Lower lobe of right lung (tissue), 2 donors: Measurements from ENCODE around the gene FAHD2A. TPM values are rescaled to one million over a fixed set of nuclear protein-coding genes. Genes with fewer than 3 reads are reported as not detected.
A peak's percentile ranks its signal among the peaks of the same experiment; 100 is the strongest.

Experiments
- ATAC-seq, 2 donors: fragments of 200-7000 bp; cut with Tn5 transposase; one replicate each; pipeline ENCODE4 v1.9.1; 2020 to 2022; ENCODE audit warnings: mild to moderate bottlenecking in 2 of 2, moderate library complexity in 2 of 2
- DNase-seq: peaks from one replicate; pipeline ENCODE4 v3.0.0-alpha.2; 2020
- H3K27ac ChIP-seq: fragments of 200-600 bp; one replicate; pipeline ENCODE4 v1.8.0; 2022
- H3K27me3 ChIP-seq: fragments of 200-600 bp; one replicate; pipeline ENCODE4 v1.8.0; 2022; ENCODE audit warnings: low read depth
- H3K36me3 ChIP-seq: fragments of 200-600 bp; one replicate; pipeline ENCODE4 v1.8.0; 2022; ENCODE audit warnings: mild to moderate bottlenecking
- H3K4me1 ChIP-seq: fragments of 200-600 bp; one replicate; pipeline ENCODE4 v1.8.0; 2022
- H3K4me3 ChIP-seq: fragments of 200-600 bp; one replicate; pipeline ENCODE4 v1.8.0; 2022; ENCODE audit warnings: mild to moderate bottlenecking
- H3K9me3 ChIP-seq: fragments of 200-600 bp; one replicate; pipeline ENCODE4 v1.8.0; 2022
- intact Hi-C: fragments of 100-400 bp; cut with DNase I; formaldehyde crosslinking; loops from one replicate; pipeline ENCODE4 v1.11.0; 2022
- total RNA-seq: library from RNA; stranded (reverse); fragmentation: NEBNext Ultra II Directional; extraction: Animal tissue kit (Norgen Biotek cat#: 25700); gene quantifications from one replicate; pipeline ENCODE4 v1.2.1, GENCODE V29; 2021
- TF ChIP-seq, protein P1 (sequence below): fragments of 200-600 bp; IDR thresholded peaks from one replicate; pipeline ENCODE4 v1.8.0; 2022; ENCODE audit warnings: antibody characterized with exemption, mild to moderate bottlenecking
- donor health status: DM: no; HTN: yes; CAD: no; lungs with severe emphysema.

Gene FAHD2A
- total RNA-seq, 1 donor from 2014 or later, result 19.4 TPM

DNA sequence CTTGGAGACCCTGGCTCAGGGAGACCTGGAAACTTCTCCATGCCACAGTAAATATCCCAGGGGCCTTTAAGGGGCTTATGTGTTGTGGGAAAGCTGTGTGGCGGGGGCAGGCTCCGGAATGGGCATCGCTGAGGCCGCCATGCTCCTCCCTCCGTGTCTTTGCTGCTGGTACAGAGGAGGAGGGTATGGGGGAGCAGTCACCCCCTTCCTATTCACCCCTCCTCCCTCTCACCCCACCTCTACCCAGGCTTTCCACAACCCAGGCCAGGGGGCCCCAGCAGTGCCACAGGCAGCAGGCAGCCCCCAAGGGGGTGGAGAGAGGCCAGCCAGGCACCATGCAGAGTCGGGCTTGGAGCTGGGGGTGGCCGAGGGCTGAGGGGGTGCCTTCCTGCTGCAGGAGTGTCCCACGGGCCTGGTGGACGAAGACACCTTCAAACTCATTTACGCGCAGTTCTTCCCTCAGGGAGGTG is 28.0 kb upstream of the FAHD2A start:
- no peaks in the 10 kb centered on the region for H3K4me1 ChIP-seq
- no peak overlapping the region for H3K4me3 ChIP-seq
- H3K27ac ChIP-seq, result no peak overlapping the region
- DNase-seq (peak; percentile 12), ATAC-seq (no peak)
- H3K36me3 ChIP-seq, result no peaks in the 10 kb centered on the region
- TF ChIP-seq, protein P1, sequence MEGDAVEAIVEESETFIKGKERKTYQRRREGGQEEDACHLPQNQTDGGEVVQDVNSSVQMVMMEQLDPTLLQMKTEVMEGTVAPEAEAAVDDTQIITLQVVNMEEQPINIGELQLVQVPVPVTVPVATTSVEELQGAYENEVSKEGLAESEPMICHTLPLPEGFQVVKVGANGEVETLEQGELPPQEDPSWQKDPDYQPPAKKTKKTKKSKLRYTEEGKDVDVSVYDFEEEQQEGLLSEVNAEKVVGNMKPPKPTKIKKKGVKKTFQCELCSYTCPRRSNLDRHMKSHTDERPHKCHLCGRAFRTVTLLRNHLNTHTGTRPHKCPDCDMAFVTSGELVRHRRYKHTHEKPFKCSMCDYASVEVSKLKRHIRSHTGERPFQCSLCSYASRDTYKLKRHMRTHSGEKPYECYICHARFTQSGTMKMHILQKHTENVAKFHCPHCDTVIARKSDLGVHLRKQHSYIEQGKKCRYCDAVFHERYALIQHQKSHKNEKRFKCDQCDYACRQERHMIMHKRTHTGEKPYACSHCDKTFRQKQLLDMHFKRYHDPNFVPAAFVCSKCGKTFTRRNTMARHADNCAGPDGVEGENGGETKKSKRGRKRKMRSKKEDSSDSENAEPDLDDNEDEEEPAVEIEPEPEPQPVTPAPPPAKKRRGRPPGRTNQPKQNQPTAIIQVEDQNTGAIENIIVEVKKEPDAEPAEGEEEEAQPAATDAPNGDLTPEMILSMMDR, result no peak
- H3K27me3 ChIP-seq, result no peaks in the 10 kb centered on the region
- H3K9me3 ChIP-seq, result no peaks in the 10 kb centered on the region
- intact Hi-C loops, result no loop called here

DNA sequence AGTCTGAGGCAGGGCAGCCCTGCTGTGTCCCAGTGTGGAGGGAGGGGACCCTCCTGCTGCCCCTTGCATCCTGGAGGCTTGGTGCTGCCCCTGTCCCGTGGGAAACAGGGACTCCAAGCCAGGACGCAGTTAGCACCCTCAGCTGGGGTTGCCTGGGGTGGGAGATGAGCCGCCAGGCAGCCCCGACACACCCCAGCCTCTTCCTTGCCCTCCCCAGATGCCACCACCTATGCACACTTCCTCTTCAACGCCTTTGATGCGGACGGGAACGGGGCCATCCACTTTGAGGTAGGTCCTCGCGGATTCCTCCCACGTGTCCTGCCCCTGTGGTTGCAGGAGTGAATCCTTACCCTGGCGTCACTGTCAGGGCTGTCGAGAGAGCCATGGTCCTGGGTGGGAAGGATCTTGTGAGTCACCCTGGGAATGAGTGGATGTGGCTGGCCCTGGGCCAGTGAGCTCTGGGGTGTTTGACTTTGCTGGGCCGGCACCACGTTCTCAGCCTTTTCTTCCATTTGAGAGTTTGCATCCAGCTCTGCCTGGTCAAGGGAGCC is 27.5 kb upstream of the FAHD2A start:
- no peak overlapping the region for H3K4me3 ChIP-seq
- ATAC-seq (no peak), DNase-seq (peak; percentile 36)

DNA sequence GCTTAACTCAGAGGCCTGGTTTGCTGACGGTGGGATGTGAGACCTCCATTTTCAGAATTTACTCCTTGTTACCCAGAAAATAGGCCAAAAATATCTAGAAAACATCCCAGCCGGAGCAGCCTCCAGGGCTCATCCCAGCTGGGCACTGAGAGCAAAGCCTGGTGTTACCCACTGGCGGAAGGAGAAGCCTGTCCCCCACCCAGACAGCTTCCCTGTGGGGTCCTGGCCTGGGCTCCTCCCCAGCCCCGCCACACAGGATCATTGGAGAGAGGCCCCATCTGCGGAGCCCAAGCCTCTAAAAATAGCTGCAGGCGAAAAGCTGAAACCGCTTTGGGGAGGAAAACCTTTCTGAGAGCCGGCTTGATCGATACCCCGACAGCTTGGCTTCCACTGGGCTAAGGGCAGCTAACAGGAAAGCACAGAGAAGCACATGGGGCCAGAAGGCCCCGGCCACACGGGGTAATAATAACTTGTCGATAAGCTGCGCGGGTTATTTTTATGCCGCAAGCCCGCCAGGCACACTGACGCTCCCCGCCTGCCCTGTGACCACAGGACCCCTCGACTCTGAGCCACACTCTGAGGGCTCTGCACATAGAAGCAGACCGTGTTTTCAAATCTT is 26.9 kb upstream of the FAHD2A start:
- Histone ChIP-seq H3K4me3 (no peak overlapping the region), H3K9me3 (no peaks in the 10 kb centered on the region), H3K36me3 (no peaks in the 10 kb centered on the region), H3K27ac (no peak overlapping the region), H3K27me3 (no peaks in the 10 kb centered on the region), H3K4me1 (no peaks in the 10 kb centered on the region)
- TF ChIP-seq, protein P1, result no peak
- intact Hi-C loops, result no loop called here
- DNase-seq (peak; percentile 23), ATAC-seq (no peak)

More for the DNA sequence above, 27.5 kb upstream of the FAHD2A start:
- Histone ChIP-seq H3K27me3 (no peaks in the 10 kb centered on the region), H3K27ac (no peak overlapping the region), H3K9me3 (no peaks in the 10 kb centered on the region), H3K4me1 (no peaks in the 10 kb centered on the region), H3K36me3 (no peaks in the 10 kb centered on the region)
- intact Hi-C loops, result no loop called here
- TF ChIP-seq, protein P1, result no peak

DNA sequence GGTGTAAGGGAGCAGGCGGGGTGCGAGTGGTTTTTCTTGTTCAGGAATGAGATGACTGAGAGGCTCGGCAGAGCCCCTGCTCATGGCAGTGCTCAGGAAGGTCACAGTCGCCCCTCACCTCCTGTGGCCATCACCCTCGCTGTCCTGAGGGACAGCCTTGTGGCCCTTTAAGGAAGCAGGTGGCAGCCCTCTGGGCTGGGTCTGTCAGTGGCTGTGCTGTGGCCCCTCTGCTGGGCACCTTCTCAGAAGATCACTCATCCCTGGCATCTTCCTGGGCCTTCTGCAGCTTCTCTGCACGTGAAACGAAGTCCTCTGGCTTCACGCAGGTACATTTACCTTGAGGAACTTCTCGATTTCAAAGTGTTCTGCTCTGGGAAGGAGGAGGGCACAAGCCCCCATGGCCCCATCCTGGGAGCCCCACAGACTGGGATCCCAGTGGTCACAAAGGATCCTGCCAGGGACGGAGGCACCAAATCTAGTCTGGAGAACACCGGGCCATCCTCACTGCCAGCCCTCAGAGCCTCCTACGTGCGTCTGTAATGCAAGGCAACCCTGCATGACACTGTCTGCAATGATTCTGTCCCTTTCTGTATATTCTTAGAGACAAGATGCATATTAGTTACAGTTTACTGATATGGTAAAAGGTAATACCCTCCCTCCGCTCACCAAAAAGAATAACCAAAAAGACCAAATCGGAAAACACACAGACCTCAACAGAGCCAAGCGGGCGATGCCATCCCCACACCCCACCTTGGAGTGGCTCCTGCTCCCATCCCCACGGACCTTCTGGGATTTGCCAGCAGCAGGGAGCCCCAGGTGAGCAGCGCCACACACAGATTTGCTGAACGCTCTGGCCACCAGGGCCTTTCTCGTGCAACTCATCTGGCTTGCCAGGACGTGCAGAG is 25.9 kb upstream of the FAHD2A start:
- intact Hi-C loops, result no loop called here
- DNase-seq (peak; percentile 28), ATAC-seq (no peak)

More for the DNA sequence above, 25.9 kb upstream of the FAHD2A start:
- H3K4me1 ChIP-seq, result no peaks in the 10 kb centered on the region
- no peak overlapping the region for H3K4me3 ChIP-seq
- TF ChIP-seq, protein P1, result no peak
- H3K36me3 ChIP-seq, result no peaks in the 10 kb centered on the region
- H3K27ac ChIP-seq, result no peak overlapping the region
- H3K27me3 ChIP-seq, result no peaks in the 10 kb centered on the region
- no peaks in the 10 kb centered on the region for H3K9me3 ChIP-seq
